HepG2 (cell line): ENCODE results near the gene GRK5. TPM values are rescaled to one million over a fixed set of nuclear protein-coding genes. Genes with fewer than 3 reads are reported as not detected.

Experiments used
- CC2D1A ChIP-seq: sonication (generic); formaldehyde crosslinking; IDR thresholded peaks from 2 replicates; pipeline ENCODE4 v1.8.1; 2023; ENCODE audit warnings: mild to moderate bottlenecking, missing genetic modification reagents
- FOSL1 ChIP-seq: sonication (generic); formaldehyde crosslinking; IDR thresholded peaks from 2 replicates; pipeline ENCODE4 v1.9.0; 2021; ENCODE audit warnings: missing genetic modification reagents, borderline replicate concordance
- HNRNPH1 ChIP-seq: fragments of 200-400 bp; formaldehyde crosslinking; optimal IDR thresholded peaks from 2 replicates; pipeline ENCODE3; 2017; ENCODE audit warnings: mild to moderate bottlenecking, low read depth, low read length
- MEF2D ChIP-seq: sonication (generic); formaldehyde crosslinking; IDR thresholded peaks from 2 replicates; pipeline ENCODE4 v1.5.1; 2020; ENCODE audit warnings: mild to moderate bottlenecking, missing genetic modification reagents
- RAD21 ChIP-seq: fragments of 450-650 bp; formaldehyde crosslinking; IDR thresholded peaks from 2 replicates; pipeline ENCODE4 v1.5.0; 2020; ENCODE audit warnings: mild to moderate bottlenecking
- RBM39 ChIP-seq: fragments of 200-400 bp; formaldehyde crosslinking; IDR thresholded peaks from one replicate; pipeline ENCODE4 v1.6.1; 2018; ENCODE audit warnings: antibody characterized with exemption, mild to moderate bottlenecking, low read depth, low read length; ENCODE audit not compliant: poor library complexity, severe bottlenecking
- SALL1 ChIP-seq: sonication (generic); formaldehyde crosslinking; IDR thresholded peaks from 2 replicates; pipeline ENCODE4 v1.8.0; 2022; ENCODE audit warnings: mild to moderate bottlenecking, missing genetic modification reagents
- SIN3B ChIP-seq: fragments of 150-350 bp; IDR thresholded peaks from 2 replicates; pipeline ENCODE4 v1.6.1; 2014; ENCODE audit warnings: low read length
- TCF7L2 ChIP-seq: IDR thresholded peaks from 2 replicates; pipeline ENCODE4 v1.6.1; 2011; ENCODE audit warnings: mild to moderate bottlenecking, low read depth, low read length, moderate library complexity
- ZFX ChIP-seq: sonication (generic); formaldehyde crosslinking; IDR thresholded peaks from 2 replicates; pipeline ENCODE4 v1.4.0; 2020; ENCODE audit warnings: mild to moderate bottlenecking, low read depth, missing genetic modification reagents, moderate library complexity
- ZNF230 ChIP-seq: sonication (generic); formaldehyde crosslinking; IDR thresholded peaks from 2 replicates; pipeline ENCODE4 v1.4.0; 2020; ENCODE audit warnings: mild to moderate bottlenecking, missing genetic modification reagents
- ZNF382 ChIP-seq: sonication (generic); formaldehyde crosslinking; IDR thresholded peaks from 2 replicates; pipeline ENCODE4 v1.5.0; 2020; ENCODE audit warnings: missing genetic modification reagents, mild to moderate bottlenecking, borderline replicate concordance
- ZNF383 ChIP-seq: sonication (generic); formaldehyde crosslinking; IDR thresholded peaks from 2 replicates; pipeline ENCODE4 v1.4.0; 2020; ENCODE audit warnings: missing genetic modification reagents, mild to moderate bottlenecking, borderline replicate concordance
- ZNF510 ChIP-seq: sonication (generic); formaldehyde crosslinking; IDR thresholded peaks from 2 replicates; pipeline ENCODE4 v1.4.0; 2020; ENCODE audit warnings: low read depth, mild to moderate bottlenecking, missing genetic modification reagents
- ZNF530 ChIP-seq: sonication (generic); formaldehyde crosslinking; IDR thresholded peaks from 2 replicates; pipeline ENCODE4 v1.5.0; 2020; ENCODE audit warnings: low read depth, mild to moderate bottlenecking, missing genetic modification reagents
- ZNF547 ChIP-seq: sonication (generic); formaldehyde crosslinking; IDR thresholded peaks from 2 replicates; pipeline ENCODE4 v1.5.1; 2020; ENCODE audit warnings: mild to moderate bottlenecking, missing genetic modification reagents
- ZNF556 ChIP-seq: sonication (generic); formaldehyde crosslinking; IDR thresholded peaks from 2 replicates; pipeline ENCODE4 v1.4.0; 2020; ENCODE audit warnings: mild to moderate bottlenecking, missing genetic modification reagents, borderline replicate concordance
- ZNF567 ChIP-seq: sonication (generic); formaldehyde crosslinking; IDR thresholded peaks from 2 replicates; pipeline ENCODE4 v1.8.1; 2023; ENCODE audit warnings: mild to moderate bottlenecking, missing genetic modification reagents, borderline replicate concordance
- ZNF691 ChIP-seq: sonication (generic); formaldehyde crosslinking; IDR thresholded peaks from 2 replicates; pipeline ENCODE4 v1.4.0; 2020; ENCODE audit warnings: missing genetic modification reagents, low read depth, mild to moderate bottlenecking, borderline replicate concordance
- ZNF761 ChIP-seq: sonication (generic); formaldehyde crosslinking; conservative IDR thresholded peaks from 2 replicates; pipeline ENCODE4 v1.4.0; 2020; ENCODE audit warnings: mild to moderate bottlenecking, missing genetic modification reagents
- ZSCAN20 ChIP-seq: sonication (generic); formaldehyde crosslinking; IDR thresholded peaks from 2 replicates; pipeline ENCODE4 v1.4.0; 2020; ENCODE audit warnings: missing genetic modification reagents, mild to moderate bottlenecking, borderline replicate concordance
- polyA plus RNA-seq, 8 experiments: library from polyadenylated mRNA; depleted of rRNA in 3 of 8; stranded (reverse) in 7 of 8; unstranded in 1 of 8; fragments of >200 nt; fragmentation: Illumina TruSeq in 4 of 8; extraction: Trizol in 4 of 8; gene quantifications; 2 replicates each; pipeline versions ENCODE4 v1.2.1 to v1.2.3, GENCODE V29; 2011 to 2016; ENCODE audit warnings: low read depth in 4 of 8, missing spikeins in 1 of 8, mixed read lengths in 1 of 8; ENCODE audit not compliant: insufficient read depth in 1 of 8
- total RNA-seq, 5 experiments: library from RNA; depleted of rRNA; stranded (reverse); fragments of >200 nt; fragmentation: Illumina TruSeq; extraction: Trizol; gene quantifications; 2 replicates each; pipeline ENCODE4 v1.2.3, GENCODE V29; 2016; ENCODE audit warnings: low read depth in 1 of 5
- TF ChIP-seq, protein P1 (sequence below): sonication (generic); formaldehyde crosslinking; IDR thresholded peaks from 2 replicates; pipeline ENCODE4 v1.8.1; 2022; ENCODE audit warnings: low read depth, mild to moderate bottlenecking, missing genetic modification reagents

GRK5 gene
- total and polyA plus RNA-seq, 2 of the 13 experiments (the other 11 are each of a cell fraction or from before 2014, with no cell fraction given) = 10.4 to 12.6 TPM

DNA sequence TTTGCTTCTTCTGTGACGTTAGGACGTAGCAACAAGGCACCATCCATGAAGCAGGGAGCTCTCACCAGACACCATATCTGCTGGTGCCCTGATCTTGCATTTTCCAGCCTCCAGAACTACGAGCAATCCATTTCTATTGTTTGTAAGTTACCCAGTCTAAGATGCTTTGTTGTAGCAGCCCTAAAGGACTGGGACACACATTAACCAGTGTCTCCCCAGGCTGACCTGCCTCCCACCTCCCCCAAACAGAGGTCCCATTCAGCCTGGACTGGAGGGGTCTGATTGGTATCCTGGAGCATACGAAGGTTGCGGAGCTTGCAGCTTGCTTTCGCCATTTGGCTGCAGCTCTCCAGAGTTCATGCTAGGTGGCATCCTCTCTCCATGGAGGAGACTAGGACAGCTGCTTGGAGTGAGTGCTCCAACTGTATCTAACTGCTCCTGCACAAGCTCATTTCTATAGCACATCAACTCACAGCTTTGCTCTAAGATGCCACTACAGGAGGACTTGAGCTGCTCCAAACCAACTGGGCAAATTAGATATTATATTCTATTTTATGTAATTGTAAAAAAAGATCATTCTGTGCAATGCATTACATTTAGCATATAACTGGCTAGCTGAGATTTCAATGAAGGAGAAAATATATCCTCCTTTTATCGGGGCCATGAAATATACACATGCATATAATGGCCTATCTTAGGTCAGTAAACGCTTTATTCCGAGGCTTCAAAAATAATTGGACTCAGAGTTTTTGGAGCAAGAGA, 8.0 kb upstream of the GRK5 start (continued):
- TF ChIP-seq SIN3B (no peak), FOSL1 (CRISPR knock-in tag) (no peak), ZFX (CRISPR knock-in tag) (0 out of 2 replicates have a peak, but pooled peaks have one; percentile 17), ZNF230 (CRISPR knock-in tag) (peak; percentile 93; the same call in 1 of the 2 replicates), ZNF691 (CRISPR knock-in tag) (0 out of 2 replicates have a peak, but pooled peaks have one; percentile 58), ZNF530 (no peak), SALL1 (CRISPR knock-in tag) (peak; percentile 57), RAD21 (CRISPR knock-in tag) (peak; percentile 94), ZNF547 (CRISPR knock-in tag) (0 out of 2 replicates have a peak, but pooled peaks have one; percentile 9), ZNF556 (CRISPR knock-in tag) (0 out of 2 replicates have a peak, but pooled peaks have one; percentile 44), ZNF567 (CRISPR knock-in tag) (no peak), ZNF382 (CRISPR knock-in tag) (no peak), HNRNPH1 (no peak), MEF2D (CRISPR knock-in tag) (no peak), RBM39 (no peak), TCF7L2 (no peak), ZSCAN20 (no peak), CC2D1A (CRISPR knock-in tag) (no peak), ZNF510 (CRISPR knock-in tag) (0 out of 2 replicates have a peak, but pooled peaks have one; percentile 38), ZNF383 (0 out of 2 replicates have a peak, but pooled peaks have one; percentile 77), ZNF761 (0 out of 2 replicates have a peak, but pooled peaks have one; percentile 55)
- TF ChIP-seq, protein P1, sequence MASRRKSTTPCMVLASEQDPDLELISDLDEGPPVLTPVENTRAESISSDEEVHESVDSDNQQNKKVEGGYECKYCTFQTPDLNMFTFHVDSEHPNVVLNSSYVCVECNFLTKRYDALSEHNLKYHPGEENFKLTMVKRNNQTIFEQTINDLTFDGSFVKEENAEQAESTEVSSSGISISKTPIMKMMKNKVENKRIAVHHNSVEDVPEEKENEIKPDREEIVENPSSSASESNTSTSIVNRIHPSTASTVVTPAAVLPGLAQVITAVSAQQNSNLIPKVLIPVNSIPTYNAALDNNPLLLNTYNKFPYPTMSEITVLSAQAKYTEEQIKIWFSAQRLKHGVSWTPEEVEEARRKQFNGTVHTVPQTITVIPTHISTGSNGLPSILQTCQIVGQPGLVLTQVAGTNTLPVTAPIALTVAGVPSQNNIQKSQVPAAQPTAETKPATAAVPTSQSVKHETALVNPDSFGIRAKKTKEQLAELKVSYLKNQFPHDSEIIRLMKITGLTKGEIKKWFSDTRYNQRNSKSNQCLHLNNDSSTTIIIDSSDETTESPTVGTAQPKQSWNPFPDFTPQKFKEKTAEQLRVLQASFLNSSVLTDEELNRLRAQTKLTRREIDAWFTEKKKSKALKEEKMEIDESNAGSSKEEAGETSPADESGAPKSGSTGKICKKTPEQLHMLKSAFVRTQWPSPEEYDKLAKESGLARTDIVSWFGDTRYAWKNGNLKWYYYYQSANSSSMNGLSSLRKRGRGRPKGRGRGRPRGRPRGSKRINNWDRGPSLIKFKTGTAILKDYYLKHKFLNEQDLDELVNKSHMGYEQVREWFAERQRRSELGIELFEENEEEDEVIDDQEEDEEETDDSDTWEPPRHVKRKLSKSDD (CRISPR knock-in tag) = no peak
